ENCODE results near the gene XAGE1B. TPM values are rescaled to one million over a fixed set of nuclear protein-coding genes. Genes with fewer than 3 reads are reported as not detected.
"Not testable (repeated sequence)": the region's sequence is repeated elsewhere in the genome, so short reads cannot be mapped to it uniquely, and the experiment has no call there.

Gene XAGE1B
- total and polyA plus RNA-seq, 4 experiments from 2014 or later, result not detected

- H3K36me3 ChIP-seq (ENCODE audit: insufficient read depth, low read length); H3K9me3 ChIP-seq (ENCODE audit: control insufficient read depth in 1 of 2, low read length in 2 of 2); H3K36me3 Mint-ChIP-seq; H3K27ac Mint-ChIP-seq; CTCF ChIA-PET (ENCODE audit: partially characterized antibody); H3K4me1 ChIP-seq (ENCODE audit: insufficient read depth, low read length); H3K4me3 ChIP-seq (ENCODE audit: low read length in 2 of 2); H3K27me3 Mint-ChIP-seq; DNase-seq; POLR2A ChIA-PET (ENCODE audit: partially characterized antibody); H3K27ac ChIP-seq (ENCODE audit: low read depth, low read length); H3K27me3 ChIP-seq (ENCODE audit: insufficient read depth, low read length); intact Hi-C loops (cut with micrococcal nuclease); H3K4me1 Mint-ChIP-seq; H3K4me3 Mint-ChIP-seq; H3K9me3 Mint-ChIP-seq: not testable (repeated sequence)
Measured at GRCh38 chrX:52496419-52496772, 20.5 kb downstream of the XAGE1B start.

- intact Hi-C loops (cut with micrococcal nuclease); H3K4me3 Mint-ChIP-seq; POLR2A ChIA-PET (ENCODE audit: partially characterized antibody); H3K27me3 Mint-ChIP-seq; H3K9me3 Mint-ChIP-seq; H3K27me3 ChIP-seq (ENCODE audit: insufficient read depth, low read length); H3K27ac Mint-ChIP-seq; H3K4me1 Mint-ChIP-seq; H3K36me3 Mint-ChIP-seq; H3K36me3 ChIP-seq (ENCODE audit: insufficient read depth, low read length); H3K27ac ChIP-seq (ENCODE audit: low read depth, low read length); H3K9me3 ChIP-seq (ENCODE audit: control insufficient read depth in 1 of 2, low read length in 2 of 2); H3K4me1 ChIP-seq (ENCODE audit: insufficient read depth, low read length); DNase-seq; H3K4me3 ChIP-seq (ENCODE audit: low read length in 2 of 2); CTCF ChIA-PET (ENCODE audit: partially characterized antibody): not testable (repeated sequence)
Measured at GRCh38 chrX:52495545-52496418, 21.1 kb downstream of the XAGE1B start, which contains the start of gene XAGE1A. XAGE1A (plus strand) TSS chrX:52495808; CDS start chrX:52497362, 1,554 bp downstream.

GRCh38 chrX:52471301-52471700 lies 45.6 kb downstream of the XAGE1B start:
- POLR2A ChIA-PET (ENCODE audit: partially characterized antibody); H3K4me3 Mint-ChIP-seq: not testable (repeated sequence)

More at GRCh38 chrX:52471301-52471700, 45.6 kb downstream of the XAGE1B start:
- H3K27me3 Mint-ChIP-seq; H3K27me3 ChIP-seq (ENCODE audit: insufficient read depth, low read length); H3K4me1 Mint-ChIP-seq; H3K27ac ChIP-seq (ENCODE audit: low read depth, low read length); DNase-seq; H3K9me3 Mint-ChIP-seq; H3K9me3 ChIP-seq (ENCODE audit: control insufficient read depth in 1 of 2, low read length in 2 of 2); H3K36me3 Mint-ChIP-seq; intact Hi-C loops (cut with micrococcal nuclease); H3K36me3 ChIP-seq (ENCODE audit: insufficient read depth, low read length); H3K4me1 ChIP-seq (ENCODE audit: insufficient read depth, low read length); H3K27ac Mint-ChIP-seq; CTCF ChIA-PET (ENCODE audit: partially characterized antibody); H3K4me3 ChIP-seq (ENCODE audit: low read length in 2 of 2): not testable (repeated sequence)

Other genes with a start within 250 kb of the XAGE1B start
- not detected for gene XAGE2, start 148.0 kb downstream of the XAGE1B start, total RNA-seq
- not detected for gene XAGE2, start 148.0 kb downstream of the XAGE1B start, polyA plus RNA-seq
- gene XAGE1A, start 21.3 kb downstream of the XAGE1B start, total RNA-seq, result not detected
- gene XAGE1A, start 21.3 kb downstream of the XAGE1B start, polyA plus RNA-seq, result not detected
- not detected for gene SSX7, start 137.8 kb upstream of the XAGE1B start, total RNA-seq
- gene SSX7, start 137.8 kb upstream of the XAGE1B start, polyA plus RNA-seq, result not detected
- gene SSX2, start 190.1 kb upstream of the XAGE1B start, total RNA-seq, result not detected
- not detected for gene SSX2, start 190.1 kb upstream of the XAGE1B start, polyA plus RNA-seq
- not detected for gene SSX2B, start 234.2 kb upstream of the XAGE1B start, total RNA-seq
- gene SSX2B, start 234.2 kb upstream of the XAGE1B start, polyA plus RNA-seq, result not detected

All from CD4-positive, alpha-beta memory T cell (primary cell).